ENCODE results near the gene ARMC12. TPM values are rescaled to one million over a fixed set of nuclear protein-coding genes. Genes with fewer than 3 reads are reported as not detected.

Gene ARMC12
- total and polyA plus RNA-seq, 2 of the 13 experiments (the other 11 are each of a cell fraction or from before 2014, with no cell fraction given) = 1.3 TPM; not detected in 1

GRCh38 chr6:35706468-35706867 is 30.4 kb upstream of the ARMC12 start:
- H2AFZ ChIP-seq (ENCODE audit: low read length) = no peak overlapping the region
- H3K4me3 ChIP-seq (replicated peaks in 1 of 3; ENCODE audit: insufficient read depth in 1 of 3, low read depth in 2 of 3, low read length in 3 of 3) = no peak overlapping the region
- no peak for FAIRE-seq

More at GRCh38 chr6:35706468-35706867, 30.4 kb upstream of the ARMC12 start:
- H3K4me2 ChIP-seq (ENCODE audit: low read depth, low read length) = no peak overlapping the region
- CTCF ChIA-PET (ENCODE audit: low intra/inter-chr PET ratio, low total read pairs) = no interaction called here
- H3K36me3 ChIP-seq (replicated peaks in 1 of 2; ENCODE audit: control insufficient read depth in 1 of 2, insufficient read depth in 2 of 2, low read length in 2 of 2) = no peaks in the 10 kb centered on the region
- intact Hi-C loops (cut with micrococcal nuclease; ENCODE audit: unreplicated experiment) = no loop called here
- peaks cover 18% of the 10 kb centered on the region for H3K4me1 ChIP-seq (ENCODE audit: insufficient read depth, low read length)
- TF ChIP-seq CEBPB (IDR thresholded peaks at IDR 0.05; ENCODE audit: borderline replicate concordance, low read depth, low read length) (0 out of 2 replicates have a peak, but pooled peaks have one; percentile 31), ZNF574 (CRISPR knock-in tag; IDR thresholded peaks at IDR 0.05) (no peak), DR1 (CRISPR knock-in tag; IDR thresholded peaks at IDR 0.05) (no peak), PTBP1 (IDR thresholded peaks at IDR 0.05; ENCODE audit: low read depth, low read length, poor library complexity, severe bottlenecking) (no peak)
- DNase-seq (ENCODE audit: low spot score) (no peak), ATAC-seq (no peak)
- POLR2A ChIA-PET = no interaction called here
- H3K79me2 ChIP-seq (ENCODE audit: insufficient read depth, low read length) = no peaks in the 10 kb centered on the region
- no peaks in the 10 kb centered on the region for H4K20me1 ChIP-seq (ENCODE audit: insufficient read depth, low read length)
- H3K27ac ChIP-seq (ENCODE audit: extremely low read length, insufficient read depth, low read length) = no peak overlapping the region
- H3K9ac ChIP-seq (ENCODE audit: insufficient read depth, low read depth, low read length) = no peak overlapping the region
- 62% methylated on average over 3 of the region's 3 CpGs for WGBS (ENCODE audit: low lambda C conversion rate)
- H3K27me3 ChIP-seq (ENCODE audit: control insufficient read depth in 1 of 2, insufficient read depth in 2 of 2, low read length in 2 of 2) = no peaks in the 10 kb centered on the region
- BruUV-seq (replicated peaks) = no TSS peak
- in situ Hi-C loops (cut with HindIII; ENCODE audit: extremely low pct_ligation_motif_present, low pct_unique_long_range_greater_than_20kb) = no loop called here
- H3K9me3 ChIP-seq (ENCODE audit: low read length) = no peaks in the 10 kb centered on the region

All from HepG2 (cell line).